ENCODE results near the gene IFNGR2. TPM values are rescaled to one million over a fixed set of nuclear protein-coding genes. Genes with fewer than 3 reads are reported as not detected.

The IFNGR2 gene
- total and polyA plus RNA-seq, 4 donors = 67.1 to 77.7 (median 67.1) TPM

Other genes starting within 250 kb of the IFNGR2 start
- gene IFNAR2, start 173.5 kb upstream of the IFNGR2 start, total RNA-seq = 10 to 100 TPM; 11.3 to 27.2 TPM
- 10 to 100 TPM; 27.1 to 29.5 TPM for gene IFNAR2, start 173.5 kb upstream of the IFNGR2 start, polyA plus RNA-seq (ENCODE audit: insufficient read length in 2 of 2)
- gene IL10RB, start 137.0 kb upstream of the IFNGR2 start, total RNA-seq = 10 to 100 TPM; 24.0 to 29.9 TPM
- gene IL10RB, start 137.0 kb upstream of the IFNGR2 start, polyA plus RNA-seq (ENCODE audit: insufficient read length in 2 of 2) = 10 to 100 TPM; 19.6 to 22.4 TPM
- gene IFNAR1, start 78.4 kb upstream of the IFNGR2 start, total RNA-seq = 10 to 100 TPM; 32.5 to 63.7 TPM
- 10 to 100 TPM; 41.7 to 45.7 TPM for gene IFNAR1, start 78.4 kb upstream of the IFNGR2 start, polyA plus RNA-seq (ENCODE audit: insufficient read length in 2 of 2)
- gene TMEM50B, start 76.6 kb downstream of the IFNGR2 start, total RNA-seq = 10 to 100 TPM; 43.7 to 75.2 TPM
- gene TMEM50B, start 76.6 kb downstream of the IFNGR2 start, polyA plus RNA-seq (ENCODE audit: insufficient read length in 2 of 2) = 10 to 100 TPM; 61.4 to 80.9 TPM
- gene DNAJC28, start 88.3 kb downstream of the IFNGR2 start, total RNA-seq = 1 to 10 TPM; 5.4 to 6.2 TPM
- 1 to 10 TPM; 5.6 to 5.9 TPM for gene DNAJC28, start 88.3 kb downstream of the IFNGR2 start, polyA plus RNA-seq (ENCODE audit: insufficient read length in 2 of 2)
- gene GART, start 138.7 kb downstream of the IFNGR2 start, total RNA-seq = 10 to 100 TPM; 54.3 to 61.1 TPM
- 10 to 100 TPM; 70.4 to 80.7 TPM for gene GART, start 138.7 kb downstream of the IFNGR2 start, polyA plus RNA-seq (ENCODE audit: insufficient read length in 2 of 2)
- 100 to 1,000 TPM; 190 to 232 TPM for gene SON, start 139.6 kb downstream of the IFNGR2 start, total RNA-seq
- 100 to 1,000 TPM; 241 to 263 TPM for gene SON, start 139.6 kb downstream of the IFNGR2 start, polyA plus RNA-seq (ENCODE audit: insufficient read length in 2 of 2)
- gene DONSON, start 185.3 kb downstream of the IFNGR2 start, total RNA-seq = 10 to 100 TPM; 26.9 to 28.0 TPM
- 10 to 100 TPM; 42.5 to 44.1 TPM for gene DONSON, start 185.3 kb downstream of the IFNGR2 start, polyA plus RNA-seq (ENCODE audit: insufficient read length in 2 of 2)
- gene CRYZL1, start 238.3 kb downstream of the IFNGR2 start, total RNA-seq = 10 to 100 TPM; 37.4 to 49.8 TPM
- gene CRYZL1, start 238.3 kb downstream of the IFNGR2 start, polyA plus RNA-seq (ENCODE audit: insufficient read length in 2 of 2) = 10 to 100 TPM; 52.1 to 63.3 TPM
- gene ITSN1, start 239.1 kb downstream of the IFNGR2 start, total RNA-seq = 10 to 100 TPM; 65.7 to 73.7 TPM
- gene ITSN1, start 239.1 kb downstream of the IFNGR2 start, polyA plus RNA-seq (ENCODE audit: insufficient read length in 2 of 2) = 10 to 100 TPM; 58.8 to 61.0 TPM